NOMO-1 treated with dmso at 0.1 percent for 144 hours (cell line): Measurements from ENCODE around the gene ARHGAP27.
A peak's percentile ranks its signal among the peaks of the same experiment; 100 is the strongest.

Source experiments
- DNase-seq: peaks from one replicate; lab custom pipeline; 2025; ENCODE audit not compliant: unreplicated experiment; lab: John Stamatoyannopoulos, UW

ARHGAP27 gene

GRCh38 chr17:45408611-45409421 is 23.9 kb downstream of the ARHGAP27 start:
- no peak for DNase-seq

GRCh38 chr17:45406107-45406506 is 26.6 kb downstream of the ARHGAP27 start:
- no peak for DNase-seq

- DNase-seq, result no peak
Observed at GRCh38 chr17:45405250-45406086, 27.2 kb downstream of the ARHGAP27 start.

- DNase-seq, result no peak
Observed at GRCh38 chr17:45404870-45405249, 27.8 kb downstream of the ARHGAP27 start.

GRCh38 chr17:45403906-45404490 is 28.7 kb downstream of the ARHGAP27 start:
- no peak for DNase-seq

DNA sequence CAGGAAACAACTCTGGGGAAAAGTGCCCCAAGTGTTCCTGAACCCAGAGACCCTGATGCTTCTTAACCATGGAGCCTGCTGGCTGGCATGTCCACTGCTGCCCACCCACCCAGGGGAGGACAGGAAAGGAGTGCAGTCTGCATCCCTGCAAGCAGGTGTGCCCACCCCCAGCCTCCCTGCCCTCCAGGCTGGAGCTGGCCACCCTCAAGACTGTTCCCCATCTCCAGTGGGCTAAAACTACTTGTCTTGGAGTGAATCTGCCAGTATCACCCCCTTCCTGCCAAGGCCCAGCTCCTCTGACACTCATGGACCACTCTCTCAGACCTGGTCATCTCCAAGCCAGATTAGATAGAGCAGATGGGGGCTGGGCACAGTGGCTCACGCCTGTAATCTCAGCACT is 29.8 kb downstream of the ARHGAP27 start:
- no peak for DNase-seq

- DNase-seq, result no peak
Observed at GRCh38 chr17:45398800-45399199, 33.9 kb downstream of the ARHGAP27 start.

- no peak for DNase-seq
Observed at GRCh38 chr17:45397796-45398195, 34.9 kb downstream of the ARHGAP27 start.

GRCh38 chr17:45396496-45397205 is 36.0 kb downstream of the ARHGAP27 start:
- no peak for DNase-seq

GRCh38 chr17:45395569-45396415 is 36.9 kb downstream of the ARHGAP27 start:
- DNase-seq, result no peak

- DNase-seq, result peak; percentile 17
Observed at GRCh38 chr17:45394913-45395568, 37.6 kb downstream of the ARHGAP27 start.

DNA sequence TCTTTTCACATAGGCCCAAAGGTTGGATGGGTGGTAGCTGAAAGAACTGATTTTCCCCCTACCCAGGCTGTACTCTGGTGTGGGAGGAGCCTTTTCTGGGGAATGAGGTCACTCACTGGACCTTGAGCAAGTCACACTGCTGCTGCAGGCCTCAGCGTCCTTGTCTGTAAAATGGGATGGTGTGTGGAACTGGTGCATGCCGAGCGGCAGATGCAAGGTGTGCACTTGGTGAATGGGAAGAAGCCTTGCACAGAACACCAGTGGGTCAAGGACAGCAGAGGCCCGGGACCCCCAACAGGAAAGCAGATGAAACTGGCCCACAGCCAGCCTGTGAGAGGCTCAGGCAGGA is 38.1 kb downstream of the ARHGAP27 start:
- DNase-seq, result no peak

DNA sequence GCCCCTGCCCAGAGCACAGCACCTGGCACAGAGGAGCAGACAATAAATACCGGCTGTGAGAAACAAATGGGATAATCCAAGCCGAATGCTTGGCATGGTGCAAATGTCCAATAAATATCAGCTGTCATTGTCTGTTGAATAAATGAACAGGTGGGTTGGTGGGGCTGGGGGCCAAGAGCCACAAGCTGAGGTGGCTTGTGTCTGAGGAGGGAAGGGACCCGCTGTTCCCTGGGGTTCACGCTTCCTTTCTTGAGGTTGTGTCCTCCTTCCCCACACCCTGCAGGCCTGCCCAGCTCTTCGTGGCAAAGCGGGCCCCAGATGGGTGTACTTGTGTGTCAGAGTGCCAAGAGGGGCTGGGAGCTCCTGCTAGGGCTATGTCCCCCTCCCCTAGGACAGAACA is 38.6 kb downstream of the ARHGAP27 start:
- DNase-seq, result no peak

DNA sequence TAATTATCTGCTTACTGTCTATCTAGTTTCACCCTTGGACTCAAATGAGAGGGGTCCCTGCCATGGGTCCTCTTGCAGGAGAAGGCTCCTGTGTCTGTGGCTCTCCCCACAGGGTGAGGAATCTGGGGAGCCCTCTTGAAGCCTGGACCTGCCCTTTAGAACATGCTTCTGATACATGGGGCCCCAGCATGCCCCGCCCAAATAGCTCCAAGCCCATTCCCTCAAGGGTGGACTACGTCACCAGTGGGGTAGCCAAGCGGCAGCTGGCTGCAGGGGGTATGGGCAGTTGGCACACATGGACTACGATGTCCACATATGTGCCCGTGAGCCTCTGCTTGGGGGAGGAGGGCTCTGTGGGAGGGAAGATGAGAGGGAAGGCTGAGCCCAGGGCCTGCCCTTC is 39.3 kb downstream of the ARHGAP27 start:
- no peak for DNase-seq

GRCh38 chr17:45391918-45392317 is 40.8 kb downstream of the ARHGAP27 start:
- DNase-seq, result no peak

GRCh38 chr17:45391291-45391690 is 41.4 kb downstream of the ARHGAP27 start:
- DNase-seq, result no peak

GRCh38 chr17:45389354-45389753 is 43.3 kb downstream of the ARHGAP27 start:
- no peak for DNase-seq

DNA sequence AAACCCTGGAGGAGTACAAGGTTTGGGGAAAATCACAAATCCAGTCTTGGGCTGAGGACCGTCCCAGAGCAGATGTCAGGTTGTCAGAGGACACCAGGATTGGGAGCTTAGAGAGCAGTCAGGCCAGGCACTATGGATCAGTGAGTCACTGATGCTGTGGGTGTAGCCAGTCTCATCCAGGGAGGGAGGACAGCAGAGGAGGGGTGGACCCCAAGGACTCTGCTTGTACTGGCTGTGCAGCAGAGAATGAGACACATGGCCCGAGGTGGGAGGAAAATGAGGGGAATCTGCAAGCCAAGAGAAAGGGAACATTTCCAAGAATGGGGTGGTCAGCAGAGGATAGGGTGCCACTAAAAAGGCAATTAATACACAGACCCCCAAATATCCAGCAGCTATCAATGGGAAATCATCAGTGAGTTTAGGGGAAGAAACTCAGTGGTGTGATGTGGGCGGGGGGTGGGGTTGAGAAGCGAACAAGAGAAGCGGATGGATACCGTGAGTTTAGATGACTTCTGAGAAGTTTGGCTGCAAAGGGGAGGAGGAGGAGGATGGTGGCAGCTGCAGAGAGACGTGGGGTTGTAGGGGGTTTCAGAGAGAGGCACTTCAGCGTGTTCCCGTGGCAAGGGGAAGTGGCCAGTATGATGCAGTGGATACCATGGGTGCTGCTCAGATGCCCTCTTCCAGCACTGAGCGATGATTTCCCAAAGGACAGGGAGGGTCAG is 43.9 kb downstream of the ARHGAP27 start:
- no peak for DNase-seq

GRCh38 chr17:45387739-45388138 is 44.9 kb downstream of the ARHGAP27 start:
- no peak for DNase-seq
